NCI-H2227 (cell line): ENCODE results near the gene CERS5.
A peak's percentile ranks its signal among the peaks of the same experiment; 100 is the strongest.

Experiments
- DNase-seq: peaks from one replicate; lab custom pipeline; 2025; ENCODE audit not compliant: unreplicated experiment; lab: John Stamatoyannopoulos, UW

Gene CERS5

GRCh38 chr12:50167049-50167828 lies at the start of gene CERS5:
CERS5 (minus strand) TSS chr12:50167369; CDS start chr12:50167297, 72 bp downstream.
- DNase-seq = peak; percentile 97

GRCh38 chr12:50215033-50215432 lies 47.9 kb upstream of the CERS5 start:
- DNase-seq = no peak

GRCh38 chr12:50214018-50214417 lies 46.8 kb upstream of the CERS5 start:
- DNase-seq = no peak

GRCh38 chr12:50213439-50213838 lies 46.3 kb upstream of the CERS5 start:
- DNase-seq = no peak

- no peak for DNase-seq
Observed at GRCh38 chr12:50212071-50212467, 44.9 kb upstream of the CERS5 start.

GRCh38 chr12:50211392-50212070 lies 44.4 kb upstream of the CERS5 start:
- no peak for DNase-seq

- no peak for DNase-seq
Observed at GRCh38 chr12:50207424-50207823, 40.3 kb upstream of the CERS5 start.

- no peak for DNase-seq
Observed at GRCh38 chr12:50205648-50206047, 38.5 kb upstream of the CERS5 start.

- DNase-seq = no peak
Observed at GRCh38 chr12:50203691-50204090, 36.5 kb upstream of the CERS5 start.

- DNase-seq = no peak
Observed at GRCh38 chr12:50201987-50202521, 34.9 kb upstream of the CERS5 start.

- no peak for DNase-seq
Observed at GRCh38 chr12:50200552-50201273, 33.5 kb upstream of the CERS5 start.

- DNase-seq = no peak
Observed at GRCh38 chr12:50198829-50199228, 31.7 kb upstream of the CERS5 start.

- DNase-seq = no peak
Observed at GRCh38 chr12:50197297-50197727, 30.1 kb upstream of the CERS5 start.

- no peak for DNase-seq
Observed at GRCh38 chr12:50196537-50196936, 29.4 kb upstream of the CERS5 start.

GRCh38 chr12:50195832-50196231 lies 28.7 kb upstream of the CERS5 start:
- no peak for DNase-seq

- no peak for DNase-seq
Observed at GRCh38 chr12:50192908-50193307, 25.7 kb upstream of the CERS5 start.

- DNase-seq = no peak
Observed at GRCh38 chr12:50192236-50192635, 25.1 kb upstream of the CERS5 start.

- DNase-seq = no peak
Observed at GRCh38 chr12:50190859-50191258, 23.7 kb upstream of the CERS5 start.

GRCh38 chr12:50188875-50189575 lies 21.9 kb upstream of the CERS5 start:
- DNase-seq = no peak

GRCh38 chr12:50188241-50188781 lies 21.1 kb upstream of the CERS5 start:
- DNase-seq = no peak
